Ovary (tissue), 9 donors: ENCODE results near the gene EXOC3. TPM values are rescaled to one million over a fixed set of nuclear protein-coding genes. Genes with fewer than 3 reads are reported as not detected.
A peak's percentile ranks its signal among the peaks of the same experiment; 100 is the strongest.

Experiments
- DNase-seq, 5 donors: peaks; one replicate each; pipeline ENCODE4 v3.0.0-alpha.2; 2019 to 2020
- H3K27ac ChIP-seq, 2 donors: fragments of 200-600 bp; one replicate each; pipeline versions ENCODE4 v1.5.1 to v1.8.0; 2019 to 2022
- H3K27me3 ChIP-seq: fragments of 200-600 bp; one replicate; pipeline ENCODE4 v1.8.0; 2022
- H3K36me3 ChIP-seq: fragments of 200-600 bp; sonication (generic); one replicate; pipeline ENCODE4 v1.5.1; 2019
- H3K4me1 ChIP-seq: one replicate; pipeline ENCODE4 v1.8.1; 2013; ENCODE audit warnings: mild to moderate bottlenecking, moderate library complexity; ENCODE audit not compliant: insufficient read depth
- H3K4me3 ChIP-seq: fragments of 200-600 bp; sonication (generic); one replicate; pipeline ENCODE4 v1.5.1; 2017
- H3K9me3 ChIP-seq, 2 donors: fragments of 200-600 bp in 1 of 2; sonication (generic) in 1 of 2; one replicate each; pipeline versions ENCODE4 v1.5.1 to v1.8.1; 2013 to 2019; ENCODE audit warnings: mild to moderate bottlenecking in 1 of 2, moderate library complexity in 1 of 2
- EP300 ChIP-seq: sonication (generic); formaldehyde crosslinking; IDR thresholded peaks from one replicate; pipeline ENCODE4 v1.6.1; 2017; ENCODE audit warnings: antibody characterized with exemption
- POLR2A ChIP-seq: fragments of 450-650 bp; IDR thresholded peaks from one replicate; pipeline ENCODE4 v1.6.1; 2017; ENCODE audit warnings: antibody characterized with exemption, mild to moderate bottlenecking, moderate library complexity
- WGBS, 3 donors: extraction: QIAGEN DNeasy Blood & Tissue Kit in 1 of 3; methylation state at CpG; one replicate each; pipeline versions ENCODE4 v1.1.5 to v1.1.7; 2013 to 2017; 5-methylcytosine and 5-hydroxymethylcytosine counted together
- intact Hi-C, 4 donors: fragments of 100-400 bp; cut with DNase I; formaldehyde crosslinking; loops; one replicate each; pipeline versions ENCODE4 v1.11.0 to v1.15.1; 2022 to 2023
- polyA plus RNA-seq, 2 donors: library from polyadenylated mRNA; stranded (reverse); fragments of 200-250 nt in 1 of 2; fragments of 350-450 nt in 1 of 2; fragmentation: Illumina TruSeq in 1 of 2; extraction: RNeasy Lipid Tissue Mini Kit (QIAGEN cat#74804) in 1 of 2; gene quantifications; one replicate each; pipeline ENCODE4 v1.2.3, GENCODE V29; 2013 to 2014
- total RNA-seq, 7 donors: library from RNA; depleted of rRNA in 2 of 7; stranded (reverse); fragments of >200 nt in 2 of 7; fragmentation: NEBNext Ultra II Directional in 3 of 7; extraction: Animal tissue kit (Norgen Biotek cat#: 25700) in 3 of 7; gene quantifications; one replicate each; pipeline versions ENCODE4 v1.1.0 to v1.2.4, GENCODE V29; 2016 to 2023
- TF ChIP-seq, protein P1 (sequence below), 3 donors: fragments of 450-650 bp in 2 of 3; fragments of 200-600 bp in 1 of 3; IDR thresholded peaks; one replicate each; pipeline versions ENCODE4 v1.5.1 to v1.8.0; 2016 to 2022; ENCODE audit warnings: antibody characterized with exemption in 3 of 3, mild to moderate bottlenecking in 1 of 3
- donor health status: DM: no; HTN: no; CAD: no; lungs with moderate emphysema.
- donor health status: DM: no; HTN: no; CAD: no.
- donor health status: Bipolar disorder and iron deficiency.
- donor health status: DM: yes; HTN: yes; CAD: no.
- donor health status: DM: no; HTN: no; CAD: no.
- donor health status: DM: yes; HTN: yes; CAD: no.

EXOC3 gene
- total and polyA plus RNA-seq, 9 donors, result 25.5 to 67.4 (median 49.4) TPM

DNA sequence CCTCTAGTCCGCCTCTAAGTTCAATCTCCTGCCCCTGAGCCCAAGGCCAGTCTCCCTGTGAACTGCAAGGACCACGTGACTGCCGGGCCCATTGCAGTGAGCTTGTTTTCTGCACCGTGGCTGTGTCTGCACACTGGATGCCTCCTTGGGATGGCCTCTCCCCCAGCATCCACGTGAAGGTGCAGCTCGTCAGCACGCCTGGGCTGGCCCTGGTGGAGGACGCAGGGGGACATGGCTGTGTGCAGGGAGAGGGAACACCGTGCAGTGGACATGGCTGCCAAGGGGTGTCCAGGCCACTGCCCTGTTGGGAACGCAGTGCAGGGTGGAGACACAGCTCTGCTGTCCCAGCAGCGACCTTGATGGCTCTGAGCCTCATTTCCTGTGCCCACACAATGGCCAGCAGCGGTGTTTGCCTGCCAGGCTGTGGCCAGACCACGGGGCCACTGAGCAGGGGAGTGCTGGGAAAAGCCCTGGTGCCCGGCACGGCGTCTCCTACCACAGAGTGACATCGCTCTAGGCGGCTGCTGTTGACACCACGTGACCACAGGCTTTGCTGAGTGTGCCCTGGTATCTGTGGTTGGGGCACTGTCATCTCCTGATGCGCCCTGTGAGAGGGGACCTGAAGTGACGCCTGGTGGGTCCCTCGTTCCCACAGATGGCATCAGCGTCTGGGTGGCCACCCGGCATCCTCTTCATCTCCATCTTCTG lies 26.9 kb upstream of the EXOC3 start:
- Histone ChIP-seq H3K4me3 (no peak overlapping the region), H3K4me1 (peaks cover 2% of the 10 kb centered on the region), H3K27me3 (no peaks in the 10 kb centered on the region), H3K9me3 (no peaks in the 10 kb centered on the region), H3K27ac (no peak overlapping the region), H3K36me3 (no peaks in the 10 kb centered on the region)
- DNase-seq, result peak in 1 of 5 donors; percentile 31
- 74 to 85% (median 80%) methylated on average over 24 of the region's 24 CpGs for whole genome bisulfite sequencing, 3 donors
- intact Hi-C loops, result no loop called here
- TF ChIP-seq POLR2A, result no peak
- TF ChIP-seq, protein P1, sequence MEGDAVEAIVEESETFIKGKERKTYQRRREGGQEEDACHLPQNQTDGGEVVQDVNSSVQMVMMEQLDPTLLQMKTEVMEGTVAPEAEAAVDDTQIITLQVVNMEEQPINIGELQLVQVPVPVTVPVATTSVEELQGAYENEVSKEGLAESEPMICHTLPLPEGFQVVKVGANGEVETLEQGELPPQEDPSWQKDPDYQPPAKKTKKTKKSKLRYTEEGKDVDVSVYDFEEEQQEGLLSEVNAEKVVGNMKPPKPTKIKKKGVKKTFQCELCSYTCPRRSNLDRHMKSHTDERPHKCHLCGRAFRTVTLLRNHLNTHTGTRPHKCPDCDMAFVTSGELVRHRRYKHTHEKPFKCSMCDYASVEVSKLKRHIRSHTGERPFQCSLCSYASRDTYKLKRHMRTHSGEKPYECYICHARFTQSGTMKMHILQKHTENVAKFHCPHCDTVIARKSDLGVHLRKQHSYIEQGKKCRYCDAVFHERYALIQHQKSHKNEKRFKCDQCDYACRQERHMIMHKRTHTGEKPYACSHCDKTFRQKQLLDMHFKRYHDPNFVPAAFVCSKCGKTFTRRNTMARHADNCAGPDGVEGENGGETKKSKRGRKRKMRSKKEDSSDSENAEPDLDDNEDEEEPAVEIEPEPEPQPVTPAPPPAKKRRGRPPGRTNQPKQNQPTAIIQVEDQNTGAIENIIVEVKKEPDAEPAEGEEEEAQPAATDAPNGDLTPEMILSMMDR (IDR thresholded peaks at IDR 0.05), result no peak
- TF ChIP-seq EP300, result no peak

DNA sequence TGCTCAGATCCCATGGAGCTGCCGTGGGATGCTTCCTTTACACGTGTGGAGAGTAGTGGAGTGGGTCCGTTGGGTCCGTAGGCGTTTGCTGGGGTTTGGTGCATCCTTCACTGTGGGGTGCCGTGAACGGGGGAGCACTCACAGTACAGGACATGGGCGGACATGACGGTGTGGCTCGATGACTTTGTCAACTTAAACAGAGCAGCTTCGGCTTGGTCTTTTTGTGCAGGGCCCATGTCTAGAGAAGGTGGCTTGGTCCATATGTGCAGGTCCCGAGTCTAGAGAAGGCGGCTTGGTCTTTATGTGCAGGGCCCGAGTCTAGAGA lies 26.4 kb upstream of the EXOC3 start:
- Histone ChIP-seq H3K27me3 (no peaks in the 10 kb centered on the region), H3K4me1 (peaks cover 2% of the 10 kb centered on the region), H3K9me3 (no peaks in the 10 kb centered on the region), H3K27ac (no peak overlapping the region), H3K36me3 (no peaks in the 10 kb centered on the region), H3K4me3 (no peak overlapping the region)
- TF ChIP-seq EP300, result no peak
- no peak for TF ChIP-seq POLR2A
- TF ChIP-seq, protein P1 (IDR thresholded peaks at IDR 0.05), result no peak
- intact Hi-C loops, result no loop called here
- 95 to 96% (median 96%) methylated on average over 14 of the region's 14 CpGs for WGBS, 3 donors
- DNase-seq, result peak in 1 of 5 donors; percentile 27

DNA sequence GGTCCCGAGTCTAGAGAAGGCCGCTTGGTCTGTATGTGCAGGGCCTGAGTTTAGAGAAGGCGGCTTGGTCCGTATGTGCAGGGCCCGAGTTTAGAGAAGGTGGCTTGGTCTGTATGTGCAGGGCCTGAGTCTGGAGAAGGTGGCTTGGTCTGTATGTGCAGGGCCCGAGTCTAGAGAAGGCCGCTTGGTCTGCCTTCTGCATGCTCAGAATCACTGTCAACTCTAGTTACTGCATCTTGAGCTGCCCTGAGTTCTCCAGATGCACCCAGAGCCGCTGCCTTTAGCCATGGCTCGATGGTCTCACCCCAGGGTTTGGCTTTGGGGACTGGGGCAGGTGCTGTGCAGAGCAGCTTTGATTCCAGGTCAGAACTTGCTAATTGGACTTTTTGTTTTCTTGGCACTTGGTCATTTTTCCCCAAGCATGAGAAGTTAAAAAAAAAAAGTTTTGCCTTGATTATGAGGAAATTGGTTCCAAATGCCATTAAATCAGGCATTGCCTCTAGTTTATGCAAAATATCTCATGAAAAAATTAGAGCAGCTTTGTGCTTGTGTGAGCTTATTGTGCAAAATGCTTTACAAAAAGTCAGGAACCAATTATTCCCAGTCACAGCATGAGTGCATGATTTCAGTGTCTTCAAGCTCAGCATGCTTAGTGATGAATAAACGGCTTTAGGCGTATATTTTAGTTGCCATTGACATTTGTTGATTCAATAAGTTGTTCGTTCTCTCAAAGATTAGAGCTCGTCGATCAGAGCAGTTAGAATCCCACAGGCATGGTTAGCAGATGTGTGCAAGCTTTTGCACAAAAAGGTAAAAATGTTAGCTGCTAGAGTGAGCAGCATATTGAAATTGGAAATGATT lies 25.4 kb upstream of the EXOC3 start:
- peaks cover 2% of the 10 kb centered on the region for H3K4me1 ChIP-seq
- TF ChIP-seq EP300, result no peak
- TF ChIP-seq POLR2A, result no peak
- TF ChIP-seq, protein P1 (IDR thresholded peaks at IDR 0.05), result no peak
- no peak overlapping the region for H3K27ac ChIP-seq
- intact Hi-C loops, result no loop called here
- WGBS, 3 donors, result 85 to 87% (median 86%) methylated on average over 14 of the region's 14 CpGs
- no peaks in the 10 kb centered on the region for H3K9me3 ChIP-seq
- no peaks in the 10 kb centered on the region for H3K36me3 ChIP-seq
- H3K4me3 ChIP-seq, result no peak overlapping the region
- no peaks in the 10 kb centered on the region for H3K27me3 ChIP-seq
- DNase-seq, result peak in 1 of 5 donors; percentile 7

DNA sequence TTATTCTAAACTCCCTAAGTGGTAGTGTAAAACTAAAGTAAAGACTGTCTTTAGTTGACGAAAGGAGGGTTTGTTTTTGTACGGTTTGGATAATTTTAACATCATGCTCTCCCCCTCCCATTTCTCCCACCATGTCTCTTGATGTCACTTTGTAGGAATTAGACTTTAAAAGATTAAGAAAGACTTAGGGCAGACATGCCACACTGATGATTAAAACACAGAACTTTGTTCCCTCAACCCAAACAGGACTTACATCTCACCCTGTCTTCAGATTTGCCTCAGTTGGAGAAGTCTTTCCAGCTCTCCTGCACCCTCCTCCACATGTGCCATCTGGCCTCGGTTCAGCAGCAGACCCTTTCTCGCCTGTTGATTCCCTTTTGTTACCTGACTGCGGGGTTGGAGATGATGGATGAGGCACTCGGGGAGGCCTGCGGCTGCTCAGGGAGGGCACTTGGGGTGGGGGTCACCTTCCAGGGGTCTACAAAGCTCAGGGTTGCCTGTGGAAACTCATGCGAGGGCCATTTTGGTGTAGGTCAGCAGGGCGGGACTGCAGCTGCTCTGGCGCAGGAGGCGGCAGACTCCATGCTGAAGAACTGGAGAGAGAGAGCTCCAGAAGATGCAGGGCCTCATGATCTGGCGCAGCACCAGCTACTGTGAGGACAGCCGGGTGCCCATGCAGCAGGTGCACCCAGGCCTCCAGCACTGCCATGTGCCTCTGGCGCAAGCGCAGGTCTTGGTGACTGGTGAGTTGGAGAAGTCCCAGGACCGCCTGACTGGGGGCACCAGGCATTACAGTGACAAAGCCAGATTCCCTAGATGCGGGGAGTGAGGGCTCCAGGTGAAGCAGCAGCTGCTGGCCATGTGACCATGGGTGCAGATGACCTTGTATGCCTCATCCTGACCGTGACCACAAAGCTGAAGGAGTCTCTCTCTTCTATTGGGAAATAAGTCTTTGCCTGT lies 24.5 kb upstream of the EXOC3 start:
- peaks cover 2% of the 10 kb centered on the region for H3K4me1 ChIP-seq
- no peak for DNase-seq
- H3K27ac ChIP-seq, result no peak overlapping the region
- intact Hi-C loops, result no loop called here
- H3K4me3 ChIP-seq, result no peak overlapping the region
- WGBS, 3 donors, result 75 to 78% (median 77%) methylated on average over 17 to 18 of the region's 18 CpGs
- H3K36me3 ChIP-seq, result no peaks in the 10 kb centered on the region
- no peaks in the 10 kb centered on the region for H3K9me3 ChIP-seq
- no peaks in the 10 kb centered on the region for H3K27me3 ChIP-seq
- TF ChIP-seq, protein P1 (IDR thresholded peaks at IDR 0.05), result no peak
- TF ChIP-seq POLR2A, result no peak
- TF ChIP-seq EP300, result no peak
